Uterus (tissue), 2 donors: ENCODE results near the gene KRT31.

Experiments used
- CTCF ChIP-seq, 4 experiments: fragments of 200-600 bp in 2 of 4; fragments of 450-650 bp in 2 of 4; sonication (generic) in 2 of 4; IDR thresholded peaks; one replicate each; pipeline ENCODE4 v1.5.1; 2016 to 2019; ENCODE audit warnings: antibody characterized with exemption in 4 of 4, mild to moderate bottlenecking in 2 of 4, moderate library complexity in 1 of 4
- POLR2A ChIP-seq, 2 donors: fragments of 450-650 bp; IDR thresholded peaks; one replicate each; pipeline ENCODE4 v1.6.1; 2016; ENCODE audit warnings: antibody characterized with exemption in 2 of 2, mild to moderate bottlenecking in 1 of 2, moderate library complexity in 1 of 2

- TF ChIP-seq CTCF (IDR thresholded peaks at IDR 0.05) (no peak), POLR2A (IDR thresholded peaks at IDR 0.05) (no peak)
These were observed 11.2 kb downstream of the KRT31 start for GRCh38 chr17:41386227-41386626.
